Stimulated activated effector memory CD8-positive, alpha-beta T cell treated with anti-CD3 and anti-CD28 coated beads, Interleukin-12 subunit alpha, Interleukin-12 subunit beta, amount 100 ng/mL, for 72 hours (primary cell): ENCODE measurements around the gene FBXL13.
"Not testable (repeated sequence)": the region's sequence is repeated elsewhere in the genome, so short reads cannot be mapped to it uniquely, and the experiment has no call there.

Experiments used
- ATAC-seq: fragments of 150-1000 bp; cut with Tn5 transposase; 2 replicates; pipeline ENCODE4 v1.10.0; 2021
- DNase-seq, 2 donors: peaks; one replicate each; pipeline ENCODE4 v3.0.0; 2021 to 2022; ENCODE audit warnings: low spot score in 2 of 2
- H3K27ac Mint-ChIP-seq: one replicate; pipeline ENCODE4 v1.8.0; 2022; ENCODE audit warnings: mild to moderate bottlenecking, mixed read lengths
- H3K36me3 Mint-ChIP-seq: one replicate; pipeline ENCODE4 v1.8.0; 2022; ENCODE audit warnings: mild to moderate bottlenecking, mixed read lengths
- H3K4me1 Mint-ChIP-seq: one replicate; pipeline ENCODE4 v1.8.0; 2022; ENCODE audit warnings: mixed read lengths
- H3K4me3 Mint-ChIP-seq: one replicate; pipeline ENCODE4 v1.8.0; 2022; ENCODE audit warnings: mild to moderate bottlenecking, mixed read lengths
- H3K9me3 Mint-ChIP-seq: one replicate; pipeline ENCODE4 v1.8.0; 2022; ENCODE audit warnings: mixed read lengths

FBXL13 gene

GRCh38 chr7:103097041-103097440 is 22.4 kb upstream of the FBXL13 start:
- H3K4me1 Mint-ChIP-seq: no peaks in the 10 kb centered on the region
- peaks cover 80% of the 10 kb centered on the region for H3K36me3 Mint-ChIP-seq
- H3K27ac Mint-ChIP-seq: no peak overlapping the region
- no peaks in the 10 kb centered on the region for H3K9me3 Mint-ChIP-seq
- ATAC-seq (no peak), DNase-seq (no peak)
- no peak overlapping the region for H3K4me3 Mint-ChIP-seq

DNA sequence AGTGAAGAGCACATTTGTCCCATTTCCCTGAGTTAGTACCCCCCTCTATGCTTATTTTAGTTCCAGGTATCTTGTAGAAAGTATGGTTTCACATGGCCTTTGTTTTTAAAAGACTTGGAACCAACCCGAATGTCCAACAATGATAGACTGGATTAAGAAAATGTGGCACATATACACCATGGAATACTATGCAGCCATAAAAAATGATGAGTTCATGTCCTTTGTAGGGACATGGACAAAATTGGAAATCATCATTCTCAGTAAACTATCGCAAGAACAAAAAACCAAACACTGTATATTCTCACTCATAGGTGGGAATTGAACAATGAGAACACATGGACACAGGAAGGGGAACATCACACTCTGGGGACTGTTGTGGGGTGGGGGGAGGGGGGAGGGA is 21.0 kb upstream of the FBXL13 start:
- not testable (repeated sequence) for H3K9me3 Mint-ChIP-seq, ATAC-seq, H3K27ac Mint-ChIP-seq, H3K4me1 Mint-ChIP-seq, DNase-seq, H3K4me3 Mint-ChIP-seq
- H3K36me3 Mint-ChIP-seq: peaks cover 76% of the 10 kb centered on the region

GRCh38 chr7:103094102-103094501 is 19.5 kb upstream of the FBXL13 start:
- ATAC-seq: no peak
- Mint-ChIP-seq H3K9me3 (no peaks in the 10 kb centered on the region), H3K36me3 (peaks cover 78% of the 10 kb centered on the region), H3K27ac (peak overlapping the region; percentile 63), H3K4me3 (no peak overlapping the region), H3K4me1 (no peaks in the 10 kb centered on the region)
- DNase-seq: no peak

DNA sequence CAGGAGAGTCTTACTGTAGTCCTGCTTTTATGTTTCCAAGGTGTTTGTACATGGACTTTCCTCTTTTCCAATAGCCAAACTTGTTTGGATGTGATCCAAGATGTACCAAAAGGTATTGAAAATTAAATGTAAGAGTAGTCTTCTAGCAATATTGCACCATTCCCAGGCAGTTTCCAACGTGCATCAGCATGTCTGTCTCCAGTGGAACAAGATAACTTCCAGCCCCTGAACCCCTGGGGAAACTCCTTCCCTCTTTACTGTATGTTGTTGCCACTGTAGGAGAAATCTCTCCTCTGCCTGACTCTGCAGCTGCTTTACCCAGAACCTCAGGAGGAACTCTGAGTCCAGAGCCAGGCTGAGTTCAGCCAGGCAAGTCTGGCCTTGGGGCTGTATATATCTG is 18.8 kb upstream of the FBXL13 start:
- ATAC-seq (no peak), DNase-seq (no peak)
- Mint-ChIP-seq H3K27ac (peak overlapping the region; percentile 63), H3K9me3 (no peaks in the 10 kb centered on the region), H3K36me3 (peaks cover 85% of the 10 kb centered on the region), H3K4me3 (no peak overlapping the region), H3K4me1 (no peaks in the 10 kb centered on the region)

GRCh38 chr7:103092321-103092720 is 17.7 kb upstream of the FBXL13 start:
- H3K4me3 Mint-ChIP-seq, ATAC-seq, H3K9me3 Mint-ChIP-seq, H3K4me1 Mint-ChIP-seq, DNase-seq: not testable (repeated sequence)
- H3K27ac Mint-ChIP-seq: peak overlapping the region; percentile 61
- H3K36me3 Mint-ChIP-seq: peaks cover 89% of the 10 kb centered on the region

- no peak for DNase-seq
- H3K4me1 Mint-ChIP-seq: peaks cover 4% of the 10 kb centered on the region
- no peak overlapping the region for H3K4me3 Mint-ChIP-seq
- ATAC-seq: no peak
- H3K27ac Mint-ChIP-seq: no peak overlapping the region
- H3K9me3 Mint-ChIP-seq: no peaks in the 10 kb centered on the region
- peaks cover 56% of the 10 kb centered on the region for H3K36me3 Mint-ChIP-seq
Observed at GRCh38 chr7:103083210-103083609, 8.6 kb upstream of the FBXL13 start.

- ATAC-seq: no peak
- Mint-ChIP-seq H3K9me3 (no peaks in the 10 kb centered on the region), H3K27ac (no peak overlapping the region), H3K4me3 (no peak overlapping the region), H3K4me1 (peaks cover 10% of the 10 kb centered on the region), H3K36me3 (peaks cover 51% of the 10 kb centered on the region)
- no peak for DNase-seq
Observed at GRCh38 chr7:103082497-103082896, 7.9 kb upstream of the FBXL13 start.

DNA sequence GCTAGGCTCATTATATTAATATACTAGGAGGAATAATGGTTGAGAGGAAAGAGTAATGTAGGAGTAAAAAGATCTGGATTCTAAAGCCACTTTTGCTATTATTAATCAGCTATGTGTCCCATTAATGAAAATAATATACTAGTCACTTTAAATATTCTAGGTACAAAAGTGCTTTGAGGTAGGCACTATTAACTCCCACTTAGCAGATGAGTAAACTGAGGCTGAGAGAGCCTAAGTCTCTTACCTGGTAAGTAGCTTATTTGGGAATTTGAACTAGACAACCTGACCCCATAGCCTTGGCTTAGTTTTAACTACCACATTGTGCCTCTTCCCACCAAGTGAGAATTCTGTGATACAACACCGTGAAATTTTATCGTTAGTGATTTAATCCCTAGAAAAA is 6.3 kb upstream of the FBXL13 start:
- Mint-ChIP-seq H3K4me1 (peaks cover 10% of the 10 kb centered on the region), H3K9me3 (no peaks in the 10 kb centered on the region), H3K36me3 (peaks cover 37% of the 10 kb centered on the region), H3K27ac (no peak overlapping the region), H3K4me3 (no peak overlapping the region)
- DNase-seq (no peak), ATAC-seq (no peak)

DNA sequence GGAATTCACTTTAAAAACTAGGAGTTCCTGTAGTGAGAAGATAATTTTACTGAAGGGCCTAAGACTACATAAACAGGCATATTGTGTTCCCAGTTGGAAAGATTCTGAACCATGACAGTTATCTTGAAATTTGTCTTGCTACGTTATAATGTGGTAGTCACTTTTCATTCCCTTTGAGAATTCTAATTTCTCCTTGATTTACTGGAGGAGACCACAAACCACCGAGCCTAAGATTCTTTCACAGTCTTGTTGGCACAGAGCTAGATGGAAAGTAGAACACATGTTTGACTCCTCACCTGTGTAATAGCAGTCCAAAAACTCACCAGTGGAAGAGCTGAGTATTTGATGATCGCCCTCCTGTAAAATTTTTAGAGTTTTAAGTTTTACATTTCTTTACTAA is 5.2 kb upstream of the FBXL13 start:
- DNase-seq: no peak
- Mint-ChIP-seq H3K27ac (no peak overlapping the region), H3K36me3 (peaks cover 26% of the 10 kb centered on the region), H3K4me3 (no peak overlapping the region), H3K9me3 (no peaks in the 10 kb centered on the region), H3K4me1 (peaks cover 17% of the 10 kb centered on the region)
- ATAC-seq: no peak

- ATAC-seq, H3K4me3 Mint-ChIP-seq, H3K9me3 Mint-ChIP-seq, DNase-seq: not testable (repeated sequence)
- Mint-ChIP-seq H3K4me1 (peaks cover 30% of the 10 kb centered on the region), H3K36me3 (peaks cover 18% of the 10 kb centered on the region), H3K27ac (peak overlapping the region; percentile 64)
Observed at GRCh38 chr7:103078226-103078625, 3.6 kb upstream of the FBXL13 start.

DNA sequence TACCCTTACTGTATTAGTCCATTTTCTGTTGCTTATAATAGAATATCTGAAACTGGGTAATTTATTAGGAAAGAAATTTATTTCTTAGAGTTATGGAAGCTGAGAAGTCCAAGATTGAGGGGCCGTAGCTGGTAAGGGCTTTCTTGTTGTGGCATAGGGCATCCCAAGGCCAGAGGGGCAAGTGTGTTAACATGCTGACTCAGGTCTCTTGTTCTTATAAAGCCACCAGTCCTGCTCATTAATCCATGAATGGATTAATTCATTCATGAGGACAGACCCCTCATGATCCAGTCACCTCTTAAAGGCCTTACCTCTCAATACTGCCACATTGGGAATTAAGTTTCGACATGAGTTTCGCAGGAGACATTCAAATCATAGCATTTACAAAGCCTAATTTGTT is 2.7 kb upstream of the FBXL13 start:
- Mint-ChIP-seq H3K4me3 (no peak overlapping the region), H3K27ac (peak overlapping the region; percentile 64), H3K36me3 (peaks cover 15% of the 10 kb centered on the region), H3K9me3 (no peaks in the 10 kb centered on the region), H3K4me1 (peaks cover 30% of the 10 kb centered on the region)
- no peak for ATAC-seq
- DNase-seq: no peak

GRCh38 chr7:103076764-103077163 is 2.2 kb upstream of the FBXL13 start:
- Mint-ChIP-seq H3K4me3 (peak overlapping the region; percentile 86), H3K36me3 (peaks cover 15% of the 10 kb centered on the region)

GRCh38 chr7:103075337-103075918 is 832 bp upstream of the FBXL13 start:
- peak overlapping the region; percentile 86 for H3K4me3 Mint-ChIP-seq

More at GRCh38 chr7:103076764-103077163, 2.2 kb upstream of the FBXL13 start:
- ATAC-seq: no peak
- H3K9me3 Mint-ChIP-seq: no peaks in the 10 kb centered on the region
- no peak for DNase-seq
- no peak overlapping the region for H3K27ac Mint-ChIP-seq
- H3K4me1 Mint-ChIP-seq: peaks cover 30% of the 10 kb centered on the region

GRCh38 chr7:103073989-103074518 is 542 bp downstream of the FBXL13 start:
- H3K9me3 Mint-ChIP-seq: no peaks in the 10 kb centered on the region
- H3K36me3 Mint-ChIP-seq: peaks cover 15% of the 10 kb centered on the region
- ATAC-seq: no peak
- DNase-seq: peak in 1 of 2 donors; percentile 52
- peak overlapping the region; percentile 86 for H3K4me3 Mint-ChIP-seq
- H3K4me1 Mint-ChIP-seq: peaks cover 30% of the 10 kb centered on the region
- H3K27ac Mint-ChIP-seq: peak overlapping the region; percentile 96

More at GRCh38 chr7:103075337-103075918, 832 bp upstream of the FBXL13 start:
- Mint-ChIP-seq H3K4me1 (peaks cover 30% of the 10 kb centered on the region), H3K9me3 (no peaks in the 10 kb centered on the region), H3K27ac (peak overlapping the region; percentile 96), H3K36me3 (peaks cover 15% of the 10 kb centered on the region)
- ATAC-seq: peak; percentile 87
- DNase-seq: peak in 1 of 2 donors; percentile 48

DNA sequence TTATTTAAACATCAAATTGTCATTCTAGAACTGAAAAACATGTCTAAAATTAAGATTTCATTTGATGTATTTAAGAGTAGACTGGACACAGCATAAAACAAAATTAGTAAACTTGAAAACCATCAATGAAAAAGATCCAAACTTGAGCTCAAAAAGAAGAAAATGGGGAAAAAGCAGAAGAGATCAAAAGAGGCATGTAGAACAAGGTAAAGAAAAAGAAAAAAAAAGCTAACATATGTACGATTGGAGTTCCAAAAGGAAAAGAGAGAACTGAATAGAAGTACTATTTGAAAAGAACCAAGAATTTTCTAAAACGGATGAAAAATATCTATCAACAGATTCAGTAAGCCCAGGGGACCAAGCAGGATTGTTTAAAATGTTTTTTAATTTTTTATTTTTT is 3.6 kb downstream of the FBXL13 start:
- DNase-seq: no peak
- H3K27ac Mint-ChIP-seq: no peak overlapping the region
- peaks cover 20% of the 10 kb centered on the region for H3K4me1 Mint-ChIP-seq

More for the DNA sequence above, 3.6 kb downstream of the FBXL13 start:
- H3K9me3 Mint-ChIP-seq: no peaks in the 10 kb centered on the region
- ATAC-seq: no peak
- peaks cover 9% of the 10 kb centered on the region for H3K36me3 Mint-ChIP-seq
- H3K4me3 Mint-ChIP-seq: no peak overlapping the region
